Measurements from ENCODE around the gene LCE1C. TPM values are rescaled to one million over a fixed set of nuclear protein-coding genes. Genes with fewer than 3 reads are reported as not detected.

Gene LCE1C, protein sequence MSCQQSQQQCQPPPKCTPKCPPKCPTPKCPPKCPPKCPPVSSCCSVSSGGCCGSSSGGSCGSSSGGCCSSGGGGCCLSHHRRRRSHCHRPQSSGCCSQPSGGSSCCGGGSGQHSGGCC
- not detected in 5 replicates for total RNA-seq (2022; extraction: Qiagen RNA extraction; ENCODE audit: low read depth)

DNA sequence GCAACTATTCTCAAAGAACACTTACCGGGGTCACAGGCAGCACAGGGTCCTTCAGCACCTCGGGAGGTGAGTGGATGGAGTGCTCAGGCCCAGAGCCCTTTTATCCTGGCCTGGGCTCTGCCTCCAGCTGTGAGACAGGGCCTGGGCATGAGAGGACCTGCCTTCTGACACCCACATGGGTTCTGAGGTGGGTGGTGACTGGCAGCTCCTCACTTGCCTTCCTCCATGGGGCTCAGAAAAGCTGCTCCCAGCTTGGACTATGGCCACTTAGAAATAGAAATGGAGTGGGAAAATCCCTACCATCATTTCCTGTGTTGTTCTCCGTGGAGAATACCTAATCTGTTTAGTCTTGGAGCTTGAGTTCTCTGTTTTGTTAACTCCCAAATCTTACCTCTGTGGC is at the start of gene LCE1C:
Gene LCE1C, minus strand, starts transcription at position 76 of the 400 bp plus-strand sequence. CDS start 1,173 bp downstream, outside the sequence.

DNA sequence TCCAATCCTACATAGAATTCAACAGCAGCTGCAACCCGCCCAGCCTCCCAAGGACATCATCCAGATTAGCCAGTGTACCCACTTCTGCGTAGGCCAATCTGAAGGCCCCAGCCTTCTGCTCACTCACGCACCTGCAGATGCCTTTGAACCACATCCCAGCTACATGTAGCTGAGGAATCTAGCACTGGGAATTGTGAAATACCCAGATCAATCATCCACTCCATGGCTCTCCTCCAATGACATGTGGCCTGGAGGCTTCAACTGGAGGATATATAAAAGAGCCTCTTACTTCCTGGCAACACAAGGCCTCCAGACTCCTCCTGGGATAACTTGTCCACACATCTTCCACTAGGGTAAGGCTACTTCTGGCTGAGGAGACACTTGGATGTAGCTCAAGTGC is 36.1 kb upstream of the LCE1C start, which contains the start of gene LCE6A:
Gene LCE6A, plus strand, starts transcription at position 301 of the 400 bp plus-strand sequence. CDS start 665 bp downstream, outside the sequence.

DNA sequence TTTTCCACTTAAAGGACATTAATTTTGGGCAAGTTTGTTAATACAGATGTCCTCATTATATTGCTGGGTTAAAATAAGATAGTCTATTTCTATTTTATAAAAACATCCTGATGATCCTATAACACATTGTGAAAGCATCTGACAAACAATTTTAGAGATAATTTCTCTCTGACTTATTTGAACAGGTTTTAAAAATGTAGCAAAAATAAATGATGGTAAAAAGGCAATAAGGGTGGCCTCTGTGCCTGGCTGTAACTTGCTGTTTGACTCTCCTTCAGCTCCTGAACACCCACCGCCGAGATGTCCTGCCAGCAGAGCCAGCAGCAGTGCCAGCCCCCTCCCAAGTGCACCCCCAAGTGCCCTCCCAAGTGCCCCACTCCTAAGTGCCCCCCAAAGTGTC is 20.7 kb upstream of the LCE1C start, which contains the start of gene LCE1A:
Gene LCE1A, plus strand, starts transcription at position 301 of the 400 bp plus-strand sequence. Its CDS starts 0 bp downstream, at position 301.

DNA sequence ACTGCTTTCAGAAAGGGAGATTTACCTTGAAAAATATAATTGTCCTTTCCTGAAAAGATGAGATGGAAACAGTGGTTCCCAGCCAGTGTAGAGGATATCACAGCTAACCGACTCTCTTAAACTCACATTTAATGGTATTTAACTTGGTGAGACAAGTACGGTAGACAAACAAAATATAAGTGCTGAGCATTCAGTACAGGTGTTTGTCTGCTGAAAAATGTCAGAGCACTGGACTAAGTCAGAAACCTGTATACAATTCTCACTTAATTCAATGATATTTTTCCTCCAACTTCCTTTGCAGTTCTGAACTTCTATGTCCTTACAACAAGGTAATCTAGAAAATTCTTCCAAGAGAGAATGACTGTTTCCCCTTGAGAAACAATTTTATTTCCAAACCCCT is 5.2 kb upstream of the LCE1C start, which contains the start of gene LCE1B:
Gene LCE1B, plus strand, starts transcription at position 301 of the 400 bp plus-strand sequence. CDS start 476 bp downstream, outside the sequence.

DNA sequence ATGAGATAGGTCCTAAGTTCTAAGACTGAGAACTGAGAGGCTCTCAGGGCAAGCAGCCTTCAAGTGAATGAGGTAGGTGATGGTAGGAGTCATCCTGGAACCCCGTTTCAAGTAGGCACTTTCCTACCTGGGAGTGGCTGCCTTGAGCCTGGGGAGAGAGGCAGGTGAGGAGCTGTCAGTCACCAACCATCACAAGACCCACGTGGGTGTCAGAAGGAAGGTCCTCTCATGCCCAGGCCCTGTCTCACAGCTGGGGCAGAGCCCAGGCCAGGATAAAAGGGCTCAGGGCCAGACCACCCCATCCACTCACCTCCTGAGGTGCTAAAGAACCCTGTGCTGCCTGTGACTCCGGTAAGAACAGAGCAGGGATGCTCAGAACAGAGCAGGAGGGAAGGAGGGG is 10.0 kb downstream of the LCE1C start, which contains the start of gene LCE1D:
Gene LCE1D, plus strand, starts transcription at position 301 of the 400 bp plus-strand sequence. CDS start 1,074 bp downstream, outside the sequence.

DNA sequence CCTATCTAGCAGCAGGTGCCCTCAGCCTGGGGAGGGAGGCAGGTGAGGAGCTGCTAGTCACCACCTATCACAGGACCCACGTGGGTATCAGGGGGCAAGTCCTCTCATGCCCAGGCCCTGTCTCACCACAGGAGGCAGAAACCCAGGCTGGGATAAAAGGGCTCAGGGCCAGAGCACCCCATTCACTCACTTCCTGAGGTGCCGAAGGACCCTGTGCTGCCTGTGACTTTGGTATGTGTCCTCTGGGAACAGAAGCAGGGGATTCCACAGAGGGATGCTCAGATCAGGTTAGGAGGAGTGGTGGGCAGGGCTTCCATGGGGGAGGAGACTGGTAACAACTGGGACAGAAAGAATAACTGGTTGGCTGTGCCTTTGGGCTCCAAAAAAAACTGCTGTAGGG is 20.4 kb downstream of the LCE1C start, which contains the start of gene LCE1E:
Gene LCE1E, plus strand, starts transcription at position 181 of the 400 bp plus-strand sequence. CDS start 1,043 bp downstream, outside the sequence.

DNA sequence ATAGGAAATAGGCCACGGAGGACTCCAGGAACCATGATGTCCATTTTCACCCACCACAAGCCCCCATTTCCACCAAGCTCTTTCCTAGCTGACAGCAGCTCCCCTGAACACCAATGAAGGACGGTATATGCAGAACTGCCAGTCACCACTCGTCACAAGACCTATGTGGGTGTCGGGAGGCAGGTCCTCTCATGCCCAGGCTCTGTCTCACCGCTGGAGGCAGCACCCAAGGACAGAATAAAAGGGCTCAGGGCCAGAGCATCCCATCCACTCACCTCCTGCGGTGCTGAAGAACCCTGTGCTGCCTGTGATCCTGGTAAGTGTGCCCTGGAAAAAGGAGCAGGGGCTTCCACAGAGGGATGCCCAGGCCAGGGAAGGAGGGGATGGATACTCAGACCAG is 31.6 kb downstream of the LCE1C start, which contains the start of gene LCE1F:
Gene LCE1F, plus strand, starts transcription at position 266 of the 400 bp plus-strand sequence. CDS start 1,232 bp downstream, outside the sequence.

DNA sequence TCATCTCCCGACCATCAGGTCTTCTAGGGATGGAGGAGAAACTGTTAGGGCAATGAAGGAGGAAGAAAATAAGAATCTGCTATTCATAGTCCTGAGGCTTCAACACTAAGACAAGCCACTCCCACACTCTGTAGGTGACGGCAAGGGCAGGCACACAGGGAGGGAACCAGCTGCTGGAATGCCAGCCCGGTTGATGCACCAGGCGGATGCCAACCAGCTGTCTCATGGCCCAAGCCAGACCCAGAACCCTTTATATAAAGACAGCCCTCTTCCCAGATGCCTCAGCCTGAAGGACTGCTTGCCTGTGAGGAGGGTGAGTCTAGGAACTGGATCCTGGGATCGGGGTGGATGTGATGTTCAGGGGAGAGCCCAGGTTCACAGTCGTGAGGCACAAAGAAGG is 48.7 kb downstream of the LCE1C start, which contains the start of gene KPRP:
Gene KPRP, plus strand, starts transcription at position 279 of the 400 bp plus-strand sequence. CDS start 1,564 bp downstream, outside the sequence.

Other genes starting within 250 kb of the LCE1C start
- gene LCE3E, start 239.9 kb downstream of the LCE1C start, total RNA-seq (2022; extraction: Qiagen RNA extraction; ENCODE audit: low read depth) = 0.30 TPM in 1 of 5 replicates, not detected in the others
- 0.96 to 1.3 TPM (median 0.97 TPM) in 3 of 5 replicates, not detected in the others for gene LCE3D, start 226.1 kb downstream of the LCE1C start, total RNA-seq (2022; extraction: Qiagen RNA extraction; ENCODE audit: low read depth)
- gene LCE3C, start 206.4 kb downstream of the LCE1C start, total RNA-seq (2022; extraction: Qiagen RNA extraction; ENCODE audit: low read depth) = not detected in 5 replicates
- gene LCE3B, start 192.8 kb downstream of the LCE1C start, total RNA-seq (2022; extraction: Qiagen RNA extraction; ENCODE audit: low read depth) = not detected in 5 replicates
- not detected in 5 replicates for gene LCE3A, start 183.5 kb downstream of the LCE1C start, total RNA-seq (2022; extraction: Qiagen RNA extraction; ENCODE audit: low read depth)
- not detected in 5 replicates for gene LCE2D, start 143.3 kb downstream of the LCE1C start, total RNA-seq (2022; extraction: Qiagen RNA extraction; ENCODE audit: low read depth)
- not detected in 5 replicates for gene LCE2C, start 131.4 kb downstream of the LCE1C start, total RNA-seq (2022; extraction: Qiagen RNA extraction; ENCODE audit: low read depth)
- not detected in 5 replicates for gene LCE2B, start 120.5 kb downstream of the LCE1C start, total RNA-seq (2022; extraction: Qiagen RNA extraction; ENCODE audit: low read depth)
- gene LCE2A, start 108.3 kb downstream of the LCE1C start, total RNA-seq (2022; extraction: Qiagen RNA extraction; ENCODE audit: low read depth) = not detected in 5 replicates
- gene LCE4A, start 98.5 kb downstream of the LCE1C start, total RNA-seq (2022; extraction: Qiagen RNA extraction; ENCODE audit: low read depth) = not detected in 5 replicates
- gene KPRP, start 48.6 kb downstream of the LCE1C start, total RNA-seq (2022; extraction: Qiagen RNA extraction; ENCODE audit: low read depth) = not detected in 5 replicates
- not detected in 5 replicates for gene LCE1F, start 31.5 kb downstream of the LCE1C start, total RNA-seq (2022; extraction: Qiagen RNA extraction; ENCODE audit: low read depth)
- gene LCE1E, start 20.4 kb downstream of the LCE1C start, total RNA-seq (2022; extraction: Qiagen RNA extraction; ENCODE audit: low read depth) = 0.14 TPM in 1 of 5 replicates, not detected in the others
- gene LCE1D, start 9.9 kb downstream of the LCE1C start, total RNA-seq (2022; extraction: Qiagen RNA extraction; ENCODE audit: low read depth) = not detected in 5 replicates
- not detected in 5 replicates for gene LCE1B, start 5.3 kb upstream of the LCE1C start, total RNA-seq (2022; extraction: Qiagen RNA extraction; ENCODE audit: low read depth)
- not detected in 5 replicates for gene LCE1A, start 20.8 kb upstream of the LCE1C start, total RNA-seq (2022; extraction: Qiagen RNA extraction; ENCODE audit: low read depth)
- gene LCE6A, start 36.2 kb upstream of the LCE1C start, total RNA-seq (2022; extraction: Qiagen RNA extraction; ENCODE audit: low read depth) = not detected in 5 replicates
- gene LCE7A, start 53.3 kb upstream of the LCE1C start, total RNA-seq (2022; extraction: Qiagen RNA extraction; ENCODE audit: low read depth) = not detected in 5 replicates
- not detected in 5 replicates for gene SMCP, start 71.7 kb upstream of the LCE1C start, total RNA-seq (2022; extraction: Qiagen RNA extraction; ENCODE audit: low read depth)
- gene IVL, start 101.9 kb upstream of the LCE1C start, total RNA-seq (2022; extraction: Qiagen RNA extraction; ENCODE audit: low read depth) = 0.08 TPM in 1 of 5 replicates, not detected in the others
- not detected in 5 replicates for gene SPRR5, start 140.6 kb upstream of the LCE1C start, total RNA-seq (2022; extraction: Qiagen RNA extraction; ENCODE audit: low read depth)
- gene SPRR4, start 164.0 kb upstream of the LCE1C start, total RNA-seq (2022; extraction: Qiagen RNA extraction; ENCODE audit: low read depth) = not detected in 5 replicates
- not detected in 5 replicates for gene SPRR1A, start 177.4 kb upstream of the LCE1C start, total RNA-seq (2022; extraction: Qiagen RNA extraction; ENCODE audit: low read depth)
- gene SPRR3, start 195.1 kb upstream of the LCE1C start, total RNA-seq (2022; extraction: Qiagen RNA extraction; ENCODE audit: low read depth) = not detected in 5 replicates
- gene SPRR1B, start 224.6 kb upstream of the LCE1C start, total RNA-seq (2022; extraction: Qiagen RNA extraction; ENCODE audit: low read depth) = not detected in 5 replicates
- not detected in 5 replicates for gene SPRR2D, start 234.5 kb upstream of the LCE1C start, total RNA-seq (2022; extraction: Qiagen RNA extraction; ENCODE audit: low read depth)